Adrenal gland (tissue), 12 donors: ENCODE data around the gene CFL1. TPM values are rescaled to one million over a fixed set of nuclear protein-coding genes. Genes with fewer than 3 reads are reported as not detected.
A peak's percentile ranks its signal among the peaks of the same experiment; 100 is the strongest.

Experiments used
- DNase-seq, 7 donors: peaks; one replicate each; pipeline ENCODE4 v3.0.0-alpha.2; 2019 to 2020
- H3K27ac ChIP-seq, 5 donors: fragments of 200-600 bp; sonication (generic) in 4 of 5; 1 replicate in 3 of 5; 2 replicates in 2 of 5; pipeline versions ENCODE4 v1.5.1 to v1.8.0; 2016 to 2020; ENCODE audit warnings: mild to moderate bottlenecking in 1 of 5
- H3K27me3 ChIP-seq: fragments of 200-600 bp; 2 replicates; pipeline ENCODE4 v1.8.0; 2021
- H3K36me3 ChIP-seq, 2 donors: fragments of 200-600 bp; replicated peaks in 1 of 2; 1 replicate in 1 of 2; 2 replicates in 1 of 2; pipeline versions ENCODE4 v1.5.1 to v1.8.0; 2018 to 2022
- H3K4me1 ChIP-seq, 2 donors: fragments of 200-600 bp; replicated peaks in 1 of 2; 1 replicate in 1 of 2; 2 replicates in 1 of 2; pipeline versions ENCODE4 v1.5.1 to v1.8.0; 2018 to 2021
- H3K4me3 ChIP-seq, 4 donors: fragments of 200-600 bp; sonication (generic) in 3 of 4; one replicate each; pipeline ENCODE4 v1.5.1; 2016 to 2018
- H3K9me3 ChIP-seq, 3 donors: fragments of 200-600 bp; sonication (generic) in 1 of 3; replicated peaks in 1 of 3; 1 replicate in 2 of 3; 2 replicates in 1 of 3; pipeline versions ENCODE4 v1.5.1 to v1.8.0; 2016 to 2021
- CTCF ChIP-seq, 6 experiments: fragments of 450-650 bp in 4 of 6; fragments of 200-600 bp in 2 of 6; sonication (generic) in 1 of 6; IDR thresholded peaks; 1 replicate in 5 of 6; 2 replicates in 1 of 6; pipeline versions ENCODE4 v1.5.1 to v1.8.0; 2016 to 2021; ENCODE audit warnings: antibody characterized with exemption in 6 of 6, mild to moderate bottlenecking in 2 of 6, moderate library complexity in 1 of 6
- POLR2A ChIP-seq, 2 donors: fragments of 450-650 bp; IDR thresholded peaks; one replicate each; pipeline ENCODE4 v1.6.1; 2017; ENCODE audit warnings: antibody characterized with exemption in 2 of 2, mild to moderate bottlenecking in 2 of 2, moderate library complexity in 1 of 2
- WGBS, 4 donors: extraction: QIAGEN DNeasy Blood & Tissue Kit in 2 of 4; methylation state at CpG; one replicate each; pipeline versions ENCODE4 v1.1.5 to v1.1.7; 2013 to 2017; 5-methylcytosine and 5-hydroxymethylcytosine counted together
- intact Hi-C, 2 donors: fragments of 100-400 bp; cut with DNase I; formaldehyde crosslinking; loops; one replicate each; pipeline versions ENCODE4 v1.14.1 to v1.15.0; 2022 to 2023
- polyA plus RNA-seq, 3 donors: library from polyadenylated mRNA; stranded (reverse); fragments of 200-250 nt in 2 of 3; fragments of 350-450 nt in 1 of 3; fragmentation: Illumina TruSeq in 1 of 3; extraction: RNeasy Lipid Tissue Mini Kit (QIAGEN cat#74804) in 1 of 3; gene quantifications; one replicate each; pipeline ENCODE4 v1.2.3, GENCODE V29; 2013 to 2014
- total RNA-seq, 9 donors: library from RNA; depleted of rRNA in 4 of 9; stranded (reverse); fragments of >200 nt in 4 of 9; fragments of 120-200 nt in 1 of 9; fragmentation: NEBNext Ultra II Directional in 1 of 9; extraction: Animal tissue kit (Norgen Biotek cat#: 25700) in 1 of 9; gene quantifications; one replicate each; pipeline versions ENCODE4 v1.1.0 to v1.2.4, GENCODE V29; 2013 to 2023
- donor health status: healthy with polysubstance abuse.
- donor health status: Bipolar disorder and iron deficiency.
- donor health status: DM: yes; HTN: yes; CAD: no.
- donor health status: DM: no; HTN: no; CAD: no.
- donor health status: DM: no; HTN: no; CAD: no.
- donor health status: DM: yes; HTN: yes; CAD: no.

CFL1 gene
- total and polyA plus RNA-seq, 12 donors, result 217 to 765 (median 599) TPM

- Histone ChIP-seq H3K4me1 (peaks cover 2 to 17% of the 10 kb centered on the region in 2 donors), H3K36me3 (peaks cover 0 to 58% of the 10 kb centered on the region in 2 donors), H3K27ac (no peak overlapping the region), H3K4me3 (no peak overlapping the region), H3K27me3 (no peaks in the 10 kb centered on the region), H3K9me3 (no peaks in the 10 kb centered on the region)
- intact Hi-C loops, result no loop called here
- DNase-seq, result peak in 2 of 7 donors; percentile 18 to 63
- WGBS, 4 donors, result 75 to 88% (median 83%) methylated on average over 6 to 19 of the region's 19 CpGs
- no peak for TF ChIP-seq CTCF (IDR thresholded peaks at IDR 0.05)
- no peak for TF ChIP-seq POLR2A (IDR thresholded peaks at IDR 0.05)
Observed at GRCh38 chr11:65868076-65868667, 10.2 kb upstream of the CFL1 start.

- Histone ChIP-seq H3K27ac (no peak overlapping the region), H3K4me3 (no peak overlapping the region), H3K36me3 (peaks cover 0 to 65% of the 10 kb centered on the region in 2 donors), H3K9me3 (no peaks in the 10 kb centered on the region), H3K4me1 (peaks cover 0 to 17% of the 10 kb centered on the region in 2 donors), H3K27me3 (no peaks in the 10 kb centered on the region)
- TF ChIP-seq CTCF (IDR thresholded peaks at IDR 0.05) (no peak), POLR2A (IDR thresholded peaks at IDR 0.05) (no peak)
- WGBS, 4 donors, result 59 to 66% (median 62%) methylated on average over 23 to 29 of the region's 29 CpGs
- peak in 2 of 7 donors; percentile 6 to 10 for DNase-seq
- intact Hi-C loops, result no loop called here
Observed at GRCh38 chr11:65867284-65868071, 9.5 kb upstream of the CFL1 start.

GRCh38 chr11:65866509-65867283 is 8.7 kb upstream of the CFL1 start:
- peak in 2 of 7 donors; percentile 7 to 16 for DNase-seq
- intact Hi-C loops, result no loop called here
- Histone ChIP-seq H3K9me3 (no peaks in the 10 kb centered on the region), H3K36me3 (peaks cover 0 to 70% of the 10 kb centered on the region in 2 donors), H3K4me3 (no peak overlapping the region), H3K27ac (no peak overlapping the region), H3K27me3 (no peaks in the 10 kb centered on the region), H3K4me1 (peaks cover under 1 to 12% of the 10 kb centered on the region in 2 donors)
- TF ChIP-seq CTCF (IDR thresholded peaks at IDR 0.05), result no peak
- TF ChIP-seq POLR2A (IDR thresholded peaks at IDR 0.05), result no peak
- 85 to 90% (median 88%) methylated on average over 11 to 21 of the region's 21 CpGs for WGBS, 4 donors
